Spleen (tissue), 11 donors: Measurements from ENCODE around the gene TRMT10B. TPM values are rescaled to one million over a fixed set of nuclear protein-coding genes. Genes with fewer than 3 reads are reported as not detected.

Experiments
- DNase-seq: peaks from one replicate; pipeline ENCODE4 v3.0.0-alpha.2; 2020
- H3K27ac ChIP-seq, 8 donors: fragments of 200-600 bp; sonication (generic) in 7 of 8; 1 replicate in 4 of 8; 2 replicates in 4 of 8; pipeline versions ENCODE4 v1.5.0 to v1.8.0; 2016 to 2021; ENCODE audit warnings: inconsistent platforms in 4 of 8, mild to moderate bottlenecking in 4 of 8, moderate library complexity in 1 of 8
- H3K27me3 ChIP-seq, 7 donors: fragments of 200-600 bp; sonication (generic) in 6 of 7; replicated peaks in 1 of 7; 1 replicate in 4 of 7; 2 replicates in 3 of 7; pipeline versions ENCODE4 v1.5.0 to v1.8.0; 2016 to 2021; ENCODE audit warnings: inconsistent platforms in 3 of 7, mild to moderate bottlenecking in 1 of 7
- H3K36me3 ChIP-seq, 6 donors: fragments of 200-600 bp; sonication (generic) in 5 of 6; 1 replicate in 4 of 6; 2 replicates in 2 of 6; pipeline versions ENCODE4 v1.5.0 to v1.8.0; 2016 to 2021; ENCODE audit warnings: inconsistent platforms in 2 of 6
- H3K4me1 ChIP-seq, 6 donors: fragments of 200-600 bp; sonication (generic) in 5 of 6; 1 replicate in 3 of 6; 2 replicates in 3 of 6; pipeline versions ENCODE4 v1.5.0 to v1.8.0; 2016 to 2021; ENCODE audit warnings: inconsistent platforms in 3 of 6
- H3K4me3 ChIP-seq, 8 donors: fragments of 200-600 bp; sonication (generic) in 7 of 8; 1 replicate in 4 of 8; 2 replicates in 4 of 8; pipeline versions ENCODE4 v1.5.0 to v1.8.0; 2016 to 2021; ENCODE audit warnings: inconsistent platforms in 4 of 8, mild to moderate bottlenecking in 4 of 8, moderate library complexity in 2 of 8
- H3K9me3 ChIP-seq, 8 donors: fragments of 200-600 bp; sonication (generic) in 7 of 8; 1 replicate in 4 of 8; 2 replicates in 4 of 8; pipeline versions ENCODE4 v1.5.0 to v1.8.0; 2016 to 2021; ENCODE audit warnings: inconsistent platforms in 4 of 8
- CTCF ChIP-seq, 11 experiments: fragments of 200-600 bp in 7 of 11; fragments of 450-650 bp in 4 of 11; sonication (generic) in 4 of 11; IDR thresholded peaks in 8 of 11; conservative IDR thresholded peaks in 3 of 11; 1 replicate in 7 of 11; 2 replicates in 4 of 11; pipeline versions ENCODE4 v1.4.0 to v1.8.0; 2016 to 2021; ENCODE audit warnings: antibody characterized with exemption in 11 of 11, inconsistent platforms in 4 of 11, mild to moderate bottlenecking in 1 of 11
- POLR2A ChIP-seq, 3 donors: fragments of 450-650 bp; IDR thresholded peaks; one replicate each; pipeline ENCODE4 v1.5.1; 2017; ENCODE audit warnings: antibody characterized with exemption in 3 of 3, mild to moderate bottlenecking in 1 of 3
- POLR2AphosphoS5 ChIP-seq, 3 donors: sonication (generic); formaldehyde crosslinking; IDR thresholded peaks; one replicate each; pipeline ENCODE4 v1.5.1; 2017; ENCODE audit warnings: antibody characterized with exemption in 3 of 3
- WGBS, 5 donors: extraction: QIAGEN DNeasy Blood & Tissue Kit in 3 of 5; methylation state at CpG; one replicate each; pipeline versions ENCODE4 v1.1.5 to v1.1.7; 2013 to 2018; 5-methylcytosine and 5-hydroxymethylcytosine counted together
- intact Hi-C: fragments of 100-400 bp; cut with DNase I; formaldehyde crosslinking; loops from one replicate; pipeline ENCODE4 v1.15.0; 2023; ENCODE audit warnings: low total_unique reads
- polyA plus RNA-seq, 3 donors: library from polyadenylated mRNA; stranded (reverse); fragments of 200-250 nt; gene quantifications; one replicate each; pipeline ENCODE4 v1.2.1, GENCODE V29; 2013
- total RNA-seq, 7 donors: library from RNA; depleted of rRNA in 3 of 7; stranded (reverse); fragments of >200 nt in 3 of 7; fragmentation: NEBNext Ultra II Directional in 4 of 7; extraction: Animal tissue kit (Norgen Biotek cat#: 25700) in 4 of 7; gene quantifications; one replicate each; pipeline versions ENCODE4 v1.1.0 to v1.2.1, GENCODE V29; 2016 to 2021
- donor health status: healthy with polysubstance abuse.
- donor health status: DM: no; HTN: no; CAD: no; lungs with moderate emphysema.
- donor health status: DM: no; HTN: no; CAD: no.
- donor health status: Bipolar disorder and iron deficiency.
- donor health status: healthy.
- donor health status: DM: no; HTN: no; CAD: no.
- donor health status: DM: yes; HTN: yes; CAD: no.

Gene TRMT10B
- total and polyA plus RNA-seq, 10 donors: 5.8 to 17.7 (median 10.2) TPM

DNA sequence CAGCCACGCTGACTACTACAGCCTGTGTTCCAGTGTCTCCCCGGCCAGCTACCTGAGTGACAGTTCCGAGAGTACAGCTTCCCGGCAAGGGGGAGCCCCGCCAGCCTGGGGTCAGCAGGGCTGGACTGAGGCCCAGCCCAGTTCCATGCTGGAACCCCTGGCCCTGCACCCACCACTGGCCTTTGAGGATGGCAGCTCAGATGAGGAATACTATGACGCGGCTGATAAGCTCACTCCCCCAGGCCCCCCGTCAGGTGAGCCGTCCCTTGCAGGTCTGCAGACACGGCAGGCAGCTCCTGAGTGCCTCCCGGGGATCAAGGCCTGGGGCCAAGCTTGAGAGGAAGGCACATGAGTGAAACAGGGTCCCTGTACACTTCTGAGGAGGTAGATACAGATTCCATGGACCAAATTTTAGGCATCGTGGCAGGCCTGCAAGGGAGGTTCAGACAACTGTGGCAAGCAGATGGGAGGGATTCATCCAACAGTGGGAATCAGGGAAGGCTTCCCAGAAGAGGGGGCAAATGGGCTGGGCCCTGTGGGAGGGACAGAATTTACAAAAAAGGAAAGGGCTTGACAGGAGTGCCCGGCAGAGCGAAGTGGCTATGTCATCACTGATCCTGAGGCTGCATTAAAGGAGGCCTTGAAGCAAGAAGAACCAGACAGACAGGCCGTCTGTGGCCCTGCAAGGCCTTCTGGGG lies 12.8 kb upstream of the TRMT10B start:
- H3K4me3 ChIP-seq: no peak overlapping the region
- WGBS, 5 donors: 69 to 90% (median 83%) methylated on average over 6 to 15 of the region's 15 CpGs
- intact Hi-C loops: loop anchor here (10.0 kb wide), 1 partner anchor 664 kb away; no protein-coding TSS in a partner anchor
- no peaks in the 10 kb centered on the region for H3K36me3 ChIP-seq
- no peaks in the 10 kb centered on the region for H3K27me3 ChIP-seq
- no peak overlapping the region for H3K27ac ChIP-seq
- no peak for DNase-seq
- TF ChIP-seq POLR2AphosphoS5 (IDR thresholded peaks at IDR 0.05): no peak
- no peak for TF ChIP-seq CTCF (IDR thresholded peaks at IDR 0.05 in 8 of 11, conservative IDR thresholded peaks at IDR 0.05 in 3 of 11)
- TF ChIP-seq POLR2A (IDR thresholded peaks at IDR 0.05): no peak
- no peaks in the 10 kb centered on the region for H3K9me3 ChIP-seq
- no peaks in the 10 kb centered on the region for H3K4me1 ChIP-seq

GRCh38 chr9:37745970-37746369 lies 7.6 kb upstream of the TRMT10B start:
- TF ChIP-seq POLR2A (IDR thresholded peaks at IDR 0.05) (no peak), CTCF (IDR thresholded peaks at IDR 0.05 in 8 of 11, conservative IDR thresholded peaks at IDR 0.05 in 3 of 11) (no peak), POLR2AphosphoS5 (IDR thresholded peaks at IDR 0.05) (no peak)
- Histone ChIP-seq H3K36me3 (no peaks in the 10 kb centered on the region), H3K4me3 (no peak overlapping the region), H3K9me3 (no peaks in the 10 kb centered on the region), H3K4me1 (peaks cover 0 to 4% (median 0%) of the 10 kb centered on the region in 6 donors), H3K27ac (no peak overlapping the region), H3K27me3 (no peaks in the 10 kb centered on the region)
- intact Hi-C loops: loop anchor here (10.0 kb wide), 1 partner anchor 659 kb away; no protein-coding TSS in a partner anchor
- DNase-seq: no peak
- 78 to 87% (median 83%) methylated on average over 7 to 8 of the region's 8 CpGs for WGBS, 5 donors

- no peak overlapping the region for H3K4me3 ChIP-seq
- H3K9me3 ChIP-seq: no peaks in the 10 kb centered on the region
- H3K4me1 ChIP-seq: peaks cover 0 to 4% (median 0%) of the 10 kb centered on the region in 6 donors
- H3K27ac ChIP-seq: no peak overlapping the region
- intact Hi-C loops: loop anchor here (10.0 kb wide), 1 partner anchor 658 kb away; no protein-coding TSS in a partner anchor
- H3K27me3 ChIP-seq: no peaks in the 10 kb centered on the region
- no peak for DNase-seq
- H3K36me3 ChIP-seq: no peaks in the 10 kb centered on the region
- WGBS, 5 donors: 80 to 86% (median 83%) methylated on average over 23 to 24 of the region's 24 CpGs
- TF ChIP-seq POLR2AphosphoS5 (IDR thresholded peaks at IDR 0.05) (no peak), POLR2A (IDR thresholded peaks at IDR 0.05) (no peak), CTCF (IDR thresholded peaks at IDR 0.05 in 8 of 11, conservative IDR thresholded peaks at IDR 0.05 in 3 of 11) (no peak)
Measured at GRCh38 chr9:37746448-37747270, 6.9 kb upstream of the TRMT10B start.
